ENCODE results near the gene ARHGEF28. TPM values are rescaled to one million over a fixed set of nuclear protein-coding genes. Genes with fewer than 3 reads are reported as not detected.

ARHGEF28 gene
- total RNA-seq, 6 donors from 2014 or later: 14.4 to 47.1 (median 24.4) TPM

GRCh38 chr5:73805449-73805848 is 179.5 kb downstream of the ARHGEF28 start:
- DNase-seq (no peak), ATAC-seq (ENCODE audit: low FRiP score in 2 of 2) (no peak)
- Histone ChIP-seq H3K9me3 (no peaks in the 10 kb centered on the region), H3K4me1 (no peaks in the 10 kb centered on the region), H3K36me3 (no peaks in the 10 kb centered on the region), H3K4me3 (no peak overlapping the region), H3K27me3 (no peaks in the 10 kb centered on the region), H3K27ac (no peak overlapping the region)
- WGBS, 2 donors: 48 to 59% methylated on average over 3 of the region's 3 CpGs
- TF ChIP-seq, protein P1, sequence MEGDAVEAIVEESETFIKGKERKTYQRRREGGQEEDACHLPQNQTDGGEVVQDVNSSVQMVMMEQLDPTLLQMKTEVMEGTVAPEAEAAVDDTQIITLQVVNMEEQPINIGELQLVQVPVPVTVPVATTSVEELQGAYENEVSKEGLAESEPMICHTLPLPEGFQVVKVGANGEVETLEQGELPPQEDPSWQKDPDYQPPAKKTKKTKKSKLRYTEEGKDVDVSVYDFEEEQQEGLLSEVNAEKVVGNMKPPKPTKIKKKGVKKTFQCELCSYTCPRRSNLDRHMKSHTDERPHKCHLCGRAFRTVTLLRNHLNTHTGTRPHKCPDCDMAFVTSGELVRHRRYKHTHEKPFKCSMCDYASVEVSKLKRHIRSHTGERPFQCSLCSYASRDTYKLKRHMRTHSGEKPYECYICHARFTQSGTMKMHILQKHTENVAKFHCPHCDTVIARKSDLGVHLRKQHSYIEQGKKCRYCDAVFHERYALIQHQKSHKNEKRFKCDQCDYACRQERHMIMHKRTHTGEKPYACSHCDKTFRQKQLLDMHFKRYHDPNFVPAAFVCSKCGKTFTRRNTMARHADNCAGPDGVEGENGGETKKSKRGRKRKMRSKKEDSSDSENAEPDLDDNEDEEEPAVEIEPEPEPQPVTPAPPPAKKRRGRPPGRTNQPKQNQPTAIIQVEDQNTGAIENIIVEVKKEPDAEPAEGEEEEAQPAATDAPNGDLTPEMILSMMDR (IDR thresholded peaks at IDR 0.05): no peak
- TF ChIP-seq POLR2A (IDR thresholded peaks at IDR 0.05): no peak
- TF ChIP-seq EP300 (IDR thresholded peaks at IDR 0.05): no peak
- no peak for TF ChIP-seq POLR2AphosphoS5 (IDR thresholded peaks at IDR 0.05)

GRCh38 chr5:73808911-73809310 is 182.9 kb downstream of the ARHGEF28 start:
- peaks cover 0 to 8% (median 0%) of the 10 kb centered on the region in 4 donors for H3K4me1 ChIP-seq
- H3K4me3 ChIP-seq: no peak overlapping the region
- TF ChIP-seq, protein P1 (IDR thresholded peaks at IDR 0.05): no peak
- no peak for TF ChIP-seq POLR2AphosphoS5 (IDR thresholded peaks at IDR 0.05)
- no peak for TF ChIP-seq EP300 (IDR thresholded peaks at IDR 0.05)
- no peaks in the 10 kb centered on the region for H3K27me3 ChIP-seq
- DNase-seq (no peak), ATAC-seq (ENCODE audit: low FRiP score in 2 of 2) (no peak)
- H3K36me3 ChIP-seq: no peaks in the 10 kb centered on the region
- 90 to 92% methylated on average over 2 of the region's 2 CpGs for WGBS, 2 donors
- no peak overlapping the region for H3K27ac ChIP-seq
- H3K9me3 ChIP-seq: no peaks in the 10 kb centered on the region

GRCh38 chr5:73810429-73810828 is 184.4 kb downstream of the ARHGEF28 start:
- Histone ChIP-seq H3K27ac (no peak overlapping the region), H3K4me1 (peaks cover 0 to 8% (median 0%) of the 10 kb centered on the region in 4 donors), H3K9me3 (no peaks in the 10 kb centered on the region), H3K36me3 (no peaks in the 10 kb centered on the region), H3K27me3 (no peaks in the 10 kb centered on the region), H3K4me3 (no peak overlapping the region)
- WGBS, 2 donors: 90 to 93% methylated on average over 3 of the region's 3 CpGs
- DNase-seq: no peak
- ATAC-seq (ENCODE audit: low FRiP score in 2 of 2): no peak
- no peak for TF ChIP-seq POLR2AphosphoS5 (IDR thresholded peaks at IDR 0.05)
- TF ChIP-seq, protein P1 (IDR thresholded peaks at IDR 0.05): no peak
- no peak for TF ChIP-seq POLR2A (IDR thresholded peaks at IDR 0.05)
- TF ChIP-seq EP300 (IDR thresholded peaks at IDR 0.05): no peak

DNA sequence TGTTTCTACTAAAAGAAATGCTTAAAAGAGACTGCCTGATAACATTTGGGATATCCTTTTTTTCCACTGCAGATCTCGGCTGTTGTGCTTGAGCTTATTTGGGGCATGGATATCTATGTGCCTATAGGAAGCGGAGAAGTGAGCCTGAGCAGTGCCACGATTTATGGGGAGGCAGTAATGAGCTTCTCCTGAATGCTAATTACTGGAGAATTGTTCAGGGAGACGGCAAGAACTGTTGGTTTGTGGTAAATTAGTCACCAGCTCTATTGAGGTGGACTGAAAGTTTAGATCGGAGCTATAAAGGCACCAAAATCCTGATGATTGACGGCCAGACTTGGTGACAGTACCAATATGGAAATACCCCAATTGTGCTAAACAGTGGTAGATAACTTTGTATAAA is 186.5 kb downstream of the ARHGEF28 start:
- Histone ChIP-seq H3K27ac (peak overlapping the region; percentile 18 to 56 (median 41)), H3K9me3 (no peaks in the 10 kb centered on the region), H3K4me1 (peaks cover 0 to 8% (median 0%) of the 10 kb centered on the region in 4 donors), H3K36me3 (no peaks in the 10 kb centered on the region), H3K4me3 (peak overlapping the region in 1 of 4 donors; percentile 28), H3K27me3 (no peaks in the 10 kb centered on the region)
- WGBS, 2 donors: 59 to 68% methylated on average over 6 of the region's 6 CpGs
- DNase-seq (no peak), ATAC-seq (ENCODE audit: low FRiP score in 2 of 2) (no peak)
- TF ChIP-seq, protein P1 (IDR thresholded peaks at IDR 0.05): no peak
- TF ChIP-seq POLR2A (IDR thresholded peaks at IDR 0.05) (no peak), POLR2AphosphoS5 (IDR thresholded peaks at IDR 0.05) (no peak), EP300 (IDR thresholded peaks at IDR 0.05) (no peak)

GRCh38 chr5:73812962-73813588 is 187.1 kb downstream of the ARHGEF28 start:
- Histone ChIP-seq H3K36me3 (no peaks in the 10 kb centered on the region), H3K9me3 (no peaks in the 10 kb centered on the region), H3K4me3 (peak overlapping the region in 3 of 4 donors; percentile 28 to 35 (median 30)), H3K27ac (peak overlapping the region; percentile 18 to 56 (median 41)), H3K27me3 (no peaks in the 10 kb centered on the region), H3K4me1 (peaks cover 0 to 8% (median 0%) of the 10 kb centered on the region in 4 donors)
- ATAC-seq (ENCODE audit: low FRiP score in 2 of 2): peak; percentile 68 to 81
- 62% methylated on average over 9 of the region's 9 CpGs for WGBS, 2 donors
- TF ChIP-seq, protein P1 (IDR thresholded peaks at IDR 0.05): no peak
- TF ChIP-seq POLR2A (IDR thresholded peaks at IDR 0.05) (no peak), POLR2AphosphoS5 (IDR thresholded peaks at IDR 0.05) (no peak), EP300 (IDR thresholded peaks at IDR 0.05) (no peak)
- DNase-seq: peak in 1 of 2 donors; percentile 34

Measured in upper lobe of left lung (tissue), 6 donors.